ENCODE results near the gene SND1.
"Not testable (repeated sequence)": the region's sequence is repeated elsewhere in the genome, so short reads cannot be mapped to it uniquely, and the experiment has no call there.

SND1 gene

GRCh38 chr7:127832592-127832991 lies 180.6 kb downstream of the SND1 start:
- no peak overlapping the region for H3K4me3 ChIP-seq (ENCODE audit: low read depth in 1 of 5, low read length in 5 of 5)
- H3K4me1 ChIP-seq (ENCODE audit: control insufficient read depth in 5 of 5, insufficient read depth in 5 of 5, low read length in 5 of 5): peaks cover 0 to 14% (median 12%) of the 10 kb centered on the region in 5 donors

GRCh38 chr7:127833641-127834040 lies 181.6 kb downstream of the SND1 start:
- H3K4me3 ChIP-seq (ENCODE audit: low read depth in 1 of 5, low read length in 5 of 5): no peak overlapping the region
- no peaks in the 10 kb centered on the region for H3K27me3 ChIP-seq (ENCODE audit: control insufficient read depth in 5 of 5, insufficient read depth in 4 of 5, low read length in 5 of 5)
- H3K36me3 ChIP-seq (ENCODE audit: control insufficient read depth in 5 of 5, insufficient read depth in 5 of 5, low read length in 5 of 5): no peaks in the 10 kb centered on the region
- H3K27ac ChIP-seq (ENCODE audit: low read depth, low read length): no peak overlapping the region
- peaks cover 0 to 6% (median 2%) of the 10 kb centered on the region in 5 donors for H3K9me3 ChIP-seq (ENCODE audit: control insufficient read depth in 5 of 5, low read length in 5 of 5)
- peaks cover 0 to 14% (median 12%) of the 10 kb centered on the region in 5 donors for H3K4me1 ChIP-seq (ENCODE audit: control insufficient read depth in 5 of 5, insufficient read depth in 5 of 5, low read length in 5 of 5)
- H3K9ac ChIP-seq (ENCODE audit: low read length in 5 of 5): no peak overlapping the region

More at GRCh38 chr7:127832592-127832991, 180.6 kb downstream of the SND1 start:
- Histone ChIP-seq H3K27ac (ENCODE audit: low read depth, low read length) (no peak overlapping the region), H3K36me3 (ENCODE audit: control insufficient read depth in 5 of 5, insufficient read depth in 5 of 5, low read length in 5 of 5) (no peaks in the 10 kb centered on the region), H3K27me3 (ENCODE audit: control insufficient read depth in 5 of 5, insufficient read depth in 4 of 5, low read length in 5 of 5) (no peaks in the 10 kb centered on the region), H3K9ac (ENCODE audit: low read length in 5 of 5) (no peak overlapping the region), H3K9me3 (ENCODE audit: control insufficient read depth in 5 of 5, low read length in 5 of 5) (peaks cover 0 to 2% (median 0%) of the 10 kb centered on the region in 5 donors)

GRCh38 chr7:127835679-127836078 lies 183.7 kb downstream of the SND1 start:
- Histone ChIP-seq H3K27ac (ENCODE audit: low read depth, low read length) (no peak overlapping the region), H3K27me3 (ENCODE audit: control insufficient read depth in 5 of 5, insufficient read depth in 4 of 5, low read length in 5 of 5) (no peaks in the 10 kb centered on the region), H3K9ac (ENCODE audit: low read length in 5 of 5) (no peak overlapping the region), H3K9me3 (ENCODE audit: control insufficient read depth in 5 of 5, low read length in 5 of 5) (peaks cover 0 to 6% (median 2%) of the 10 kb centered on the region in 5 donors), H3K36me3 (ENCODE audit: control insufficient read depth in 5 of 5, insufficient read depth in 5 of 5, low read length in 5 of 5) (no peaks in the 10 kb centered on the region), H3K4me3 (ENCODE audit: low read depth in 1 of 5, low read length in 5 of 5) (no peak overlapping the region), H3K4me1 (ENCODE audit: control insufficient read depth in 5 of 5, insufficient read depth in 5 of 5, low read length in 5 of 5) (peaks cover 0 to 14% (median 8%) of the 10 kb centered on the region in 5 donors)

DNA sequence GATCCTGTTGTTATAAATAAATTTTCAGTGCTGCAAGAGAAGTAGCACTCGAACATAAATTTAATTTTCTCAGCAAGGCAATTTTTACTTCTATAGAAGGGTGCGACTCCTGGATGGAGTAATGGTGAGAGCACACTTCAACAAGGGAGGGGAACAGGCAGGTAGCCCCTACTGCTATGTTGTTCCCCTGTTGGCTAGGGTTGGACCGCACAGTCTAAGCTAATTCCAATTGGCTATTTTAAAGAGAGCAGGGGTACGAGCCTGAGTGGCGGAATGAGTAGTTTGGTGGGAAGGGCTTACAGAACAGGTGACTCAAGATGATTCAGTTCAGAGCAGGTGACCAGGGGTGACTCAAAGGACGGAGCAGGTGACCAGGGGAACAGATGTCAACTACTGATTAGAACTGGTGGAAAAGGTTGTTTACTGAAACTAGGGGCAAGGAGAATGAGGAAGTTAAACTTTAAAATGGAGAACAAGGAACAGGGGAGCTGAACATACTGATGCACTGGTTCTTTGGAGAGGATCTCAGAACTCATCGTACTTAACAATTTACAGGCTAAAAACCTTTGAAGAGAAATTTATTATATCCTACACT lies 185.9 kb downstream of the SND1 start:
- H3K27me3 ChIP-seq (ENCODE audit: control insufficient read depth in 5 of 5, insufficient read depth in 4 of 5, low read length in 5 of 5); H3K4me1 ChIP-seq (ENCODE audit: control insufficient read depth in 5 of 5, insufficient read depth in 5 of 5, low read length in 5 of 5); H3K9ac ChIP-seq (ENCODE audit: low read length in 5 of 5); H3K27ac ChIP-seq (ENCODE audit: low read depth, low read length); H3K9me3 ChIP-seq (ENCODE audit: control insufficient read depth in 5 of 5, low read length in 5 of 5); H3K36me3 ChIP-seq (ENCODE audit: control insufficient read depth in 5 of 5, insufficient read depth in 5 of 5, low read length in 5 of 5); H3K4me3 ChIP-seq (ENCODE audit: low read depth in 1 of 5, low read length in 5 of 5): not testable (repeated sequence)

- H3K27me3 ChIP-seq (ENCODE audit: control insufficient read depth in 5 of 5, insufficient read depth in 4 of 5, low read length in 5 of 5): no peaks in the 10 kb centered on the region
- H3K4me3 ChIP-seq (ENCODE audit: low read depth in 1 of 5, low read length in 5 of 5): no peak overlapping the region
- H3K9ac ChIP-seq (ENCODE audit: low read length in 5 of 5): no peak overlapping the region
- peaks cover 0 to 6% (median 2%) of the 10 kb centered on the region in 5 donors for H3K9me3 ChIP-seq (ENCODE audit: control insufficient read depth in 5 of 5, low read length in 5 of 5)
- H3K27ac ChIP-seq (ENCODE audit: low read depth, low read length): no peak overlapping the region
- H3K4me1 ChIP-seq (ENCODE audit: control insufficient read depth in 5 of 5, insufficient read depth in 5 of 5, low read length in 5 of 5): peaks cover 0 to 3% (median 0%) of the 10 kb centered on the region in 5 donors
- peaks cover 0 to 2% (median 0%) of the 10 kb centered on the region in 5 donors for H3K36me3 ChIP-seq (ENCODE audit: control insufficient read depth in 5 of 5, insufficient read depth in 5 of 5, low read length in 5 of 5)
These were observed 186.9 kb downstream of the SND1 start for GRCh38 chr7:127838816-127839415.

- H3K9ac ChIP-seq (ENCODE audit: low read length in 5 of 5): no peak overlapping the region
- no peak overlapping the region for H3K4me3 ChIP-seq (ENCODE audit: low read depth in 1 of 5, low read length in 5 of 5)
- H3K4me1 ChIP-seq (ENCODE audit: control insufficient read depth in 5 of 5, insufficient read depth in 5 of 5, low read length in 5 of 5): peaks cover 0 to 17% (median 12%) of the 10 kb centered on the region in 5 donors
- H3K27me3 ChIP-seq (ENCODE audit: control insufficient read depth in 5 of 5, insufficient read depth in 4 of 5, low read length in 5 of 5): no peaks in the 10 kb centered on the region
- peaks cover 0 to 6% (median 2%) of the 10 kb centered on the region in 5 donors for H3K9me3 ChIP-seq (ENCODE audit: control insufficient read depth in 5 of 5, low read length in 5 of 5)
- no peak overlapping the region for H3K27ac ChIP-seq (ENCODE audit: low read depth, low read length)
- peaks cover 0 to 2% (median 0%) of the 10 kb centered on the region in 5 donors for H3K36me3 ChIP-seq (ENCODE audit: control insufficient read depth in 5 of 5, insufficient read depth in 5 of 5, low read length in 5 of 5)
These were observed 188.4 kb downstream of the SND1 start for GRCh38 chr7:127840226-127840951.

- Histone ChIP-seq H3K9ac (ENCODE audit: low read length in 5 of 5) (no peak overlapping the region), H3K27ac (ENCODE audit: low read depth, low read length) (no peak overlapping the region), H3K36me3 (ENCODE audit: control insufficient read depth in 5 of 5, insufficient read depth in 5 of 5, low read length in 5 of 5) (peaks cover 0 to 2% (median 0%) of the 10 kb centered on the region in 5 donors), H3K27me3 (ENCODE audit: control insufficient read depth in 5 of 5, insufficient read depth in 4 of 5, low read length in 5 of 5) (no peaks in the 10 kb centered on the region), H3K4me3 (ENCODE audit: low read depth in 1 of 5, low read length in 5 of 5) (no peak overlapping the region), H3K4me1 (ENCODE audit: control insufficient read depth in 5 of 5, insufficient read depth in 5 of 5, low read length in 5 of 5) (peaks cover 0 to 38% (median 22%) of the 10 kb centered on the region in 5 donors), H3K9me3 (ENCODE audit: control insufficient read depth in 5 of 5, low read length in 5 of 5) (no peaks in the 10 kb centered on the region)
These were observed 192.2 kb downstream of the SND1 start for GRCh38 chr7:127844165-127844564.

GRCh38 chr7:127844707-127845331 lies 192.8 kb downstream of the SND1 start:
- Histone ChIP-seq H3K27ac (ENCODE audit: low read depth, low read length) (no peak overlapping the region), H3K9me3 (ENCODE audit: control insufficient read depth in 5 of 5, low read length in 5 of 5) (no peaks in the 10 kb centered on the region), H3K27me3 (ENCODE audit: control insufficient read depth in 5 of 5, insufficient read depth in 4 of 5, low read length in 5 of 5) (no peaks in the 10 kb centered on the region), H3K9ac (ENCODE audit: low read length in 5 of 5) (peak overlapping the region in 2 of 5 donors; percentile 49 to 51), H3K36me3 (ENCODE audit: control insufficient read depth in 5 of 5, insufficient read depth in 5 of 5, low read length in 5 of 5) (peaks cover 0 to 5% (median 0%) of the 10 kb centered on the region in 5 donors), H3K4me3 (ENCODE audit: low read depth in 1 of 5, low read length in 5 of 5) (no peak overlapping the region), H3K4me1 (ENCODE audit: control insufficient read depth in 5 of 5, insufficient read depth in 5 of 5, low read length in 5 of 5) (peaks cover 0 to 43% (median 22%) of the 10 kb centered on the region in 5 donors)

DNA sequence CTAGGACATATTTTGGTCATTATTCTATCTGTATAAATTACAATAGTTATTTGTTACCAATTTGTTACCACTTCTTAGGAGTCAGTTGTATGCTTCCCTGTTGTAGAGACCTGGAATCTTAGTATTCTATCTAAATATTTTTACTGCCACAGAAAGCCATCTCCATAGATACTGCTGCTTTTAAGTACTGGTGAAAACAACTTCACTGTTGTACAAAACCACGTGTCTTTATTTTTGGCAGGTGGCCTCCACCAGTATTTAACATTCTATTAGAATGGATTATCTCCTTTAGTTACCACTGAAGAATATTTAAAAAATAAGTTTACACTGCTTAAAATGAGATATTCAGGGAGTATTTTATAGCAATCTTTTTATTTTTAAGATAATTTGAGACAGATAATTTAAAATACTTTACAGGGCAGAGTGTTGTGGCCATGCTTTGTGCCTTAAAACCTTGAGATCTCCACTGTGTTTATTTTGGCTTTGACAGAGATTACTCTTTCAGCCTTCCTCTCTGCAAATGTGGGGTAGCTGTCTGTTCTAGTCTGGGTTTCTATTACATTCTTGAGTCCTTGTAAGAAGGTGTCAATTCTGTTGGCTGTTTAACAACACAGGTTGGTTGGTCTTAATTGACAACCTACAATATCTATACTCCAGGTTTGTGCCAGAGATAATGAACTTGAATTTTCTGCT lies 193.7 kb downstream of the SND1 start:
- no peaks in the 10 kb centered on the region for H3K9me3 ChIP-seq (ENCODE audit: control insufficient read depth in 5 of 5, low read length in 5 of 5)
- H3K4me1 ChIP-seq (ENCODE audit: control insufficient read depth in 5 of 5, insufficient read depth in 5 of 5, low read length in 5 of 5): peaks cover 0 to 44% (median 24%) of the 10 kb centered on the region in 5 donors
- H3K27me3 ChIP-seq (ENCODE audit: control insufficient read depth in 5 of 5, insufficient read depth in 4 of 5, low read length in 5 of 5): no peaks in the 10 kb centered on the region
- H3K36me3 ChIP-seq (ENCODE audit: control insufficient read depth in 5 of 5, insufficient read depth in 5 of 5, low read length in 5 of 5): peaks cover 0 to 6% (median 0%) of the 10 kb centered on the region in 5 donors
- H3K4me3 ChIP-seq (ENCODE audit: low read depth in 1 of 5, low read length in 5 of 5): no peak overlapping the region
- peak overlapping the region in 2 of 5 donors; percentile 49 to 51 for H3K9ac ChIP-seq (ENCODE audit: low read length in 5 of 5)
- no peak overlapping the region for H3K27ac ChIP-seq (ENCODE audit: low read depth, low read length)
